WTC11 (cell line): ENCODE data around the gene AP3D1. TPM values are rescaled to one million over a fixed set of nuclear protein-coding genes. Genes with fewer than 3 reads are reported as not detected.

Experiments used
- ATAC-seq: fragments of 200-7000 bp; cut with Tn5 transposase; 2 replicates; pipeline ENCODE4 v1.10.0; 2021; ENCODE audit warnings: mild to moderate bottlenecking, moderate library complexity
- CTCF ChIA-PET: fragments of 300-600 bp; sonication (Branson Sonifier 250); formaldehyde crosslinking; loops from one replicate; lab custom pipeline; 2021; ENCODE audit warnings: antibody characterized with exemption; lab: Charles Lee
- POLR2A ChIA-PET: fragments of 350-600 bp; sonication (Branson Sonifier 250); formaldehyde crosslinking; loops from one replicate; lab custom pipeline; 2021; ENCODE audit warnings: antibody characterized with exemption; lab: Charles Lee
- DNase-seq: peaks from one replicate; pipeline ENCODE4 v3.0.0; 2021; ENCODE audit warnings: low spot score
- H3K27ac Mint-ChIP-seq: 2 replicates; pipeline ENCODE4 v1.8.0; 2021; ENCODE audit warnings: mixed read lengths
- H3K27me3 Mint-ChIP-seq: 2 replicates; pipeline ENCODE4 v1.8.0; 2021; ENCODE audit warnings: low read depth, mild to moderate bottlenecking, moderate library complexity, mixed read lengths
- H3K36me3 Mint-ChIP-seq: 2 replicates; pipeline ENCODE4 v1.8.0; 2021; ENCODE audit warnings: mixed read lengths
- H3K4me1 Mint-ChIP-seq: 2 replicates; pipeline ENCODE4 v1.8.0; 2022; ENCODE audit warnings: mixed read lengths
- H3K4me3 Mint-ChIP-seq: 2 replicates; pipeline ENCODE4 v1.8.0; 2021; ENCODE audit warnings: mild to moderate bottlenecking, moderate library complexity, mixed read lengths
- H3K9me3 Mint-ChIP-seq: 2 replicates; pipeline ENCODE4 v1.8.0; 2021; ENCODE audit warnings: mixed read lengths
- AFF4 ChIP-seq: sonication (generic); formaldehyde crosslinking; IDR thresholded peaks from 2 replicates; pipeline ENCODE4 v1.8.1; 2023; ENCODE audit warnings: mild to moderate bottlenecking, missing genetic modification reagents, borderline replicate concordance
- ATF1 ChIP-seq: sonication (generic); formaldehyde crosslinking; IDR thresholded peaks from 2 replicates; pipeline ENCODE4 v1.8.1; 2023; ENCODE audit warnings: mild to moderate bottlenecking, moderate library complexity, missing genetic modification reagents
- CBFB ChIP-seq: sonication (generic); formaldehyde crosslinking; IDR thresholded peaks from 2 replicates; pipeline ENCODE4 v1.8.1; 2022; ENCODE audit warnings: mild to moderate bottlenecking, low read depth, missing genetic modification reagents
- CREM ChIP-seq: sonication (generic); formaldehyde crosslinking; IDR thresholded peaks from 2 replicates; pipeline ENCODE4 v1.8.1; 2022; ENCODE audit warnings: mild to moderate bottlenecking, missing genetic modification reagents, moderate library complexity
- HMGXB4 ChIP-seq: sonication (generic); formaldehyde crosslinking; IDR thresholded peaks from 2 replicates; pipeline ENCODE4 v1.8.1; 2023; ENCODE audit warnings: mild to moderate bottlenecking, moderate library complexity, missing genetic modification reagents
- IRF2 ChIP-seq: sonication (generic); formaldehyde crosslinking; IDR thresholded peaks from 2 replicates; pipeline ENCODE4 v1.8.0; 2022; ENCODE audit warnings: low read depth, missing genetic modification reagents, borderline replicate concordance
- KAT7 ChIP-seq: sonication (generic); formaldehyde crosslinking; IDR thresholded peaks from 2 replicates; pipeline ENCODE4 v1.8.1; 2023; ENCODE audit warnings: missing genetic modification reagents, mild to moderate bottlenecking, borderline replicate concordance
- MAX ChIP-seq: sonication (generic); formaldehyde crosslinking; IDR thresholded peaks from 2 replicates; pipeline ENCODE4 v1.8.0; 2022; ENCODE audit warnings: mild to moderate bottlenecking, missing genetic modification reagents
- MXD4 ChIP-seq: fragments of 250-450 bp; sonication (Bioruptor Pico); IDR thresholded peaks from 2 replicates; pipeline ENCODE4 v1.8.0; 2021; ENCODE audit warnings: mild to moderate bottlenecking, moderate library complexity, borderline replicate concordance
- NFE2L1 ChIP-seq: sonication (generic); formaldehyde crosslinking; IDR thresholded peaks from 2 replicates; pipeline ENCODE4 v1.8.1; 2023; ENCODE audit warnings: missing genetic modification reagents
- PRRX2 ChIP-seq: fragments of 250-450 bp; sonication (Bioruptor Pico); IDR thresholded peaks from 2 replicates; pipeline ENCODE4 v1.8.0; 2021; ENCODE audit warnings: mild to moderate bottlenecking
- SOX15 ChIP-seq: fragments of 250-450 bp; sonication (Bioruptor Pico); IDR thresholded peaks from 2 replicates; pipeline ENCODE4 v1.9.0; 2021; ENCODE audit warnings: mild to moderate bottlenecking
- STAT6 ChIP-seq: sonication (generic); formaldehyde crosslinking; conservative IDR thresholded peaks from 2 replicates; pipeline ENCODE4 v1.8.1; 2023; ENCODE audit warnings: mild to moderate bottlenecking, low read depth, missing genetic modification reagents, moderate library complexity
- TCF7 ChIP-seq: sonication (generic); formaldehyde crosslinking; IDR thresholded peaks from 2 replicates; pipeline ENCODE4 v1.8.0; 2022; ENCODE audit warnings: mild to moderate bottlenecking, low read depth, missing genetic modification reagents, moderate library complexity
- TEAD4 ChIP-seq: sonication (generic); formaldehyde crosslinking; IDR thresholded peaks from 2 replicates; pipeline ENCODE4 v1.8.0; 2022; ENCODE audit warnings: mild to moderate bottlenecking, missing genetic modification reagents
- ZBTB43 ChIP-seq: sonication (generic); formaldehyde crosslinking; IDR thresholded peaks from 2 replicates; pipeline ENCODE4 v1.8.1; 2023; ENCODE audit warnings: mild to moderate bottlenecking, missing genetic modification reagents
- ZMAT4 ChIP-seq: fragments of 250-450 bp; sonication (Bioruptor Pico); IDR thresholded peaks from 2 replicates; pipeline ENCODE4 v1.9.0; 2021; ENCODE audit warnings: mild to moderate bottlenecking
- ZNF263 ChIP-seq: sonication (generic); formaldehyde crosslinking; IDR thresholded peaks from 2 replicates; pipeline ENCODE4 v1.8.1; 2022; ENCODE audit warnings: low read depth, mild to moderate bottlenecking, moderate library complexity, missing genetic modification reagents
- ZNF512 ChIP-seq: sonication (generic); formaldehyde crosslinking; IDR thresholded peaks from 2 replicates; pipeline ENCODE4 v1.8.1; 2022; ENCODE audit warnings: missing genetic modification reagents, borderline replicate concordance
- ZSCAN18 ChIP-seq: fragments of 250-450 bp; sonication (Bioruptor Pico); IDR thresholded peaks from 2 replicates; pipeline ENCODE4 v2.1.2; 2022; ENCODE audit warnings: mild to moderate bottlenecking, moderate library complexity
- total RNA-seq: library from RNA; stranded (reverse); gene quantifications from 3 replicates; pipeline ENCODE4 v1.2.3, GENCODE V29; 2021

The AP3D1 gene
- total RNA-seq, 1 experiment from 2014 or later: 190 TPM

- H3K4me3 Mint-ChIP-seq: no peak overlapping the region
- ChIA-PET CTCF (no interaction called here), POLR2A (no interaction called here)
- H3K27me3 Mint-ChIP-seq: no peaks in the 10 kb centered on the region
- H3K4me1 Mint-ChIP-seq: peaks cover 4% of the 10 kb centered on the region
- DNase-seq (no peak), ATAC-seq (no peak)
- peaks cover 2% of the 10 kb centered on the region; the same call in 1 of the 2 replicates for H3K36me3 Mint-ChIP-seq
- H3K9me3 Mint-ChIP-seq: no peaks in the 10 kb centered on the region
- TF ChIP-seq ZMAT4 (no peak), ZNF512 (CRISPR knock-in tag) (no peak), NFE2L1 (CRISPR knock-in tag) (no peak), TEAD4 (CRISPR knock-in tag) (no peak), IRF2 (no peak), MAX (CRISPR knock-in tag) (no peak), CBFB (CRISPR knock-in tag) (no peak), HMGXB4 (CRISPR knock-in tag) (no peak), ZBTB43 (CRISPR knock-in tag) (no peak), SOX15 (CRISPR knock-in tag) (no peak), TCF7 (no peak), ATF1 (no peak), KAT7 (no peak), STAT6 (CRISPR knock-in tag) (no peak), AFF4 (CRISPR knock-in tag) (no peak), PRRX2 (CRISPR knock-in tag) (no peak), ZNF263 (CRISPR knock-in tag) (no peak), ZSCAN18 (CRISPR knock-in tag) (no peak), MXD4 (CRISPR knock-in tag) (no peak), CREM (no peak)
- H3K27ac Mint-ChIP-seq: peak overlapping the region; percentile 74
These were observed 70.9 kb downstream of the AP3D1 start for GRCh38 chr19:2080336-2080988.
